Neural cell (in vitro differentiated cells): ENCODE results near the gene REC114. TPM values are rescaled to one million over a fixed set of nuclear protein-coding genes. Genes with fewer than 3 reads are reported as not detected.
"Not testable (repeated sequence)": the region's sequence is repeated elsewhere in the genome, so short reads cannot be mapped to it uniquely, and the experiment has no call there.

Experiments used
- H2AFZ ChIP-seq: fragments of 200-600, 300-800 bp; sonication (generic), shearing (Covaris generic); 2 replicates; pipeline ENCODE4 v1.6.0; 2014; ENCODE audit warnings: low read depth, mild to moderate bottlenecking, antibody characterized with exemption, low read length, moderate library complexity
- H3F3A ChIP-seq: fragments of 200-600 bp; shearing (Covaris generic); 2 replicates; pipeline ENCODE4 v1.6.1; 2016; ENCODE audit warnings: mild to moderate bottlenecking, moderate library complexity, mixed read lengths, antibody characterized with exemption, low read length; ENCODE audit not compliant: insufficient read depth, poor library complexity, severe bottlenecking
- H3K27ac ChIP-seq: fragments of 200-600, 300-800 bp; sonication (generic), shearing (Covaris generic); 2 replicates; pipeline ENCODE4 v1.5.1; 2014; ENCODE audit warnings: mild to moderate bottlenecking, low read length, moderate library complexity
- H3K27me3 ChIP-seq: fragments of 300-800, 200-600 bp; sonication (generic), shearing (Covaris generic); 2 replicates; pipeline ENCODE4 v1.6.0; 2014; ENCODE audit warnings: mild to moderate bottlenecking, low read depth, low read length, moderate library complexity; ENCODE audit not compliant: insufficient read depth
- H3K36me3 ChIP-seq: fragments of 300-800, 200-600 bp; sonication (generic), shearing (Covaris generic); 2 replicates; pipeline ENCODE4 v1.5.1; 2014; ENCODE audit warnings: mild to moderate bottlenecking, antibody characterized with exemption, low read length, moderate library complexity; ENCODE audit not compliant: insufficient read depth
- H3K4me2 ChIP-seq: fragments of 300-800, 200-600 bp; sonication (generic), shearing (Covaris generic); 2 replicates; pipeline ENCODE4 v1.6.0; 2014; ENCODE audit warnings: mild to moderate bottlenecking, low read length
- H3K4me3 ChIP-seq: fragments of 300-800, 200-600 bp; sonication (generic), shearing (Covaris generic); 2 replicates; pipeline ENCODE4 v1.5.1; 2014; ENCODE audit warnings: mild to moderate bottlenecking, low read length, moderate library complexity
- H3K79me2 ChIP-seq: fragments of 200-600 bp; shearing (Covaris generic); replicated peaks from 2 replicates; pipeline ENCODE4 v1.6.0; 2014; ENCODE audit warnings: mild to moderate bottlenecking, low read length, moderate library complexity; ENCODE audit not compliant: insufficient read depth
- H3K9ac ChIP-seq: fragments of 300-800, 200-600 bp; sonication (generic), shearing (Covaris generic); 2 replicates; pipeline ENCODE4 v1.6.1; 2016; ENCODE audit warnings: mild to moderate bottlenecking, low read length, mixed read lengths
- H3K9me2 ChIP-seq: fragments of 200-600 bp; shearing (Covaris generic); 2 replicates; pipeline ENCODE4 v1.6.1; 2016; ENCODE audit warnings: mild to moderate bottlenecking, low read length, mixed read lengths; ENCODE audit not compliant: insufficient read depth
- H3K9me3 ChIP-seq: fragments of 200-600, 300-800 bp; sonication (generic), shearing (Covaris generic); 2 replicates; pipeline ENCODE4 v1.6.1; 2016; ENCODE audit warnings: mild to moderate bottlenecking, mixed run types, low read length, moderate library complexity, mixed read lengths
- H4K20me1 ChIP-seq: fragments of 200-600 bp; shearing (Covaris generic); 2 replicates; pipeline ENCODE4 v1.6.1; 2016; ENCODE audit warnings: mild to moderate bottlenecking, mixed run types; ENCODE audit not compliant: insufficient read depth
- CTCF ChIP-seq: fragments of 450-650 bp; IDR thresholded peaks from 2 replicates; pipeline ENCODE4 v1.5.1; 2014; ENCODE audit warnings: antibody characterized with exemption, mild to moderate bottlenecking, moderate library complexity; ENCODE audit not compliant: poor library complexity, severe bottlenecking
- MXI1 ChIP-seq: fragments of 450-650 bp; conservative IDR thresholded peaks from 2 replicates; pipeline ENCODE4 v1.6.1; 2014; ENCODE audit warnings: antibody characterized with exemption, mild to moderate bottlenecking; ENCODE audit not compliant: poor library complexity, severe bottlenecking
- POLR2AphosphoS5 ChIP-seq: IDR thresholded peaks from 2 replicates; pipeline ENCODE4 v1.6.1; 2012
- RAD21 ChIP-seq: fragments of 450-650 bp; conservative IDR thresholded peaks from 2 replicates; pipeline ENCODE4 v1.6.1; 2014; ENCODE audit warnings: antibody characterized with exemption, mild to moderate bottlenecking, moderate library complexity
- REST ChIP-seq: IDR thresholded peaks from 2 replicates; pipeline ENCODE4 v1.6.1; 2012; ENCODE audit warnings: borderline replicate concordance
- SMC3 ChIP-seq: fragments of 450-650 bp; conservative IDR thresholded peaks from 2 replicates; pipeline ENCODE4 v1.6.1; 2014; ENCODE audit warnings: antibody characterized with exemption, mild to moderate bottlenecking, moderate library complexity; ENCODE audit not compliant: poor library complexity
- TAF1 ChIP-seq: IDR thresholded peaks from 2 replicates; pipeline ENCODE4 v1.6.1; 2012; ENCODE audit warnings: low read depth
- polyA plus RNA-seq: library from polyadenylated mRNA; depleted of rRNA; stranded (reverse); fragments of >200 nt; gene quantifications from 2 replicates; pipeline ENCODE4 v1.2.3, GENCODE V29; 2014

Gene REC114
- polyA plus RNA-seq, 1 donor from 2014 or later: not detected

DNA sequence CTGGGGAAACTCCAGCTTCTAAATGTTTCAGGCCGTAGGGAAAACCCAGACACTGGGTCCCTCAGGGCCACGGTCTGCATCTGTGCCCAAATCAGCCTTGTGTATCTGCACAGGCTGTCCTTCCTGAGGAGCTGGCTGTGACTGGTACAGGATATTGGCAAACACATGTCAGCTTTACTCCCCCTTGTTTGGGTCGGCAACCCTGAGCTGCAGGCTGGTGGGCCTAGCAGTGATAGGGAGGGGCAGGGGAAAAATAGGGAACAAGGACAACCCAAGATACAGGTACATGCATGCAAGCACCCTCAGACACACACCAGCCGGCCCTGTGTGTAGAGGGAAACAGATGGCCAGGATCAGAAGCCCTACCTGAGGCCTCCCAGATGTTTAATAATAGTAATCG is 45.5 kb upstream of the REC114 start:
- Histone ChIP-seq H3K27ac (no peak overlapping the region), H3K9ac (no peak overlapping the region), H3K79me2 (no peaks in the 10 kb centered on the region), H4K20me1 (no peaks in the 10 kb centered on the region), H3K27me3 (no peaks in the 10 kb centered on the region), H2AFZ (no peak overlapping the region), H3K4me2 (no peak overlapping the region), H3K4me3 (no peak overlapping the region), H3K9me2 (no peaks in the 10 kb centered on the region), H3K9me3 (no peaks in the 10 kb centered on the region), H3F3A (no peaks in the 10 kb centered on the region), H3K36me3 (no peaks in the 10 kb centered on the region)
- TF ChIP-seq REST: no peak
- TF ChIP-seq MXI1: no peak
- no peak for TF ChIP-seq POLR2AphosphoS5
- TF ChIP-seq RAD21: no peak
- no peak for TF ChIP-seq SMC3
- TF ChIP-seq TAF1: no peak
- no peak for TF ChIP-seq CTCF

GRCh38 chr15:73398861-73399260 is 44.1 kb upstream of the REC114 start:
- no peak overlapping the region for H3K9ac ChIP-seq
- no peak overlapping the region for H3K4me2 ChIP-seq
- no peaks in the 10 kb centered on the region for H3K9me2 ChIP-seq
- no peaks in the 10 kb centered on the region for H3F3A ChIP-seq
- H3K79me2 ChIP-seq: no peaks in the 10 kb centered on the region
- H3K9me3 ChIP-seq: no peaks in the 10 kb centered on the region
- no peak overlapping the region for H3K4me3 ChIP-seq
- H2AFZ ChIP-seq: no peak overlapping the region
- no peak for TF ChIP-seq TAF1
- no peak for TF ChIP-seq MXI1
- no peak for TF ChIP-seq SMC3
- no peaks in the 10 kb centered on the region for H3K36me3 ChIP-seq
- no peaks in the 10 kb centered on the region for H3K27me3 ChIP-seq
- no peak overlapping the region for H3K27ac ChIP-seq
- H4K20me1 ChIP-seq: no peaks in the 10 kb centered on the region

GRCh38 chr15:73400222-73400621 is 42.7 kb upstream of the REC114 start:
- not testable (repeated sequence) for H3K9me2 ChIP-seq, H3K9ac ChIP-seq, H3K36me3 ChIP-seq, H3K79me2 ChIP-seq, H3K4me2 ChIP-seq, H3K9me3 ChIP-seq, H3K27ac ChIP-seq, H4K20me1 ChIP-seq, H2AFZ ChIP-seq, H3F3A ChIP-seq, H3K27me3 ChIP-seq, H3K4me3 ChIP-seq
